PC-3 (cell line): ENCODE measurements around the gene ERGIC1. TPM values are rescaled to one million over a fixed set of nuclear protein-coding genes. Genes with fewer than 3 reads are reported as not detected.

Experiments used
- ATAC-seq: fragments of 200-7000 bp; cut with Tn5 transposase; 2 replicates; pipeline ENCODE4 v1.9.1; 2020; ENCODE audit warnings: mild to moderate bottlenecking, moderate library complexity
- BruUV-seq: library from RNA; stranded (reverse); fragments of 400-500 nt; replicated peaks from 2 replicates; lab custom pipeline; 2021; lab: Mats Ljungman, UMichigan
- CTCF ChIA-PET: fragments of 300-600 bp; sonication (Branson Sonifier 250); formaldehyde crosslinking; loops from one replicate; lab custom pipeline; 2022; ENCODE audit warnings: antibody characterized with exemption; lab: Charles Lee
- POLR2A ChIA-PET: fragments of 300-600 bp; sonication (Branson Sonifier 250); formaldehyde crosslinking; loops from one replicate; lab custom pipeline; 2022; ENCODE audit warnings: antibody characterized with exemption; ENCODE audit not compliant: unreplicated experiment; lab: Charles Lee
- DNase-seq: peaks from one replicate; pipeline ENCODE4 v3.0.0-alpha.2; 2015
- H2AFZ ChIP-seq: fragments of 300-600 bp; sonication (generic); 2 replicates; pipeline ENCODE4 v1.6.0; 2016; ENCODE audit warnings: antibody characterized with exemption, low read length
- H3F3A ChIP-seq: fragments of 300-600 bp; sonication (generic); one replicate; pipeline ENCODE4 v1.6.0; 2017; ENCODE audit warnings: antibody characterized with exemption, low read length, control low read depth, mild to moderate bottlenecking; ENCODE audit not compliant: unreplicated experiment
- H3K27ac ChIP-seq: fragments of 300-600 bp; sonication (generic); 2 replicates; pipeline ENCODE4 v1.5.1; 2016; ENCODE audit warnings: mild to moderate bottlenecking, low read length
- H3K27me3 ChIP-seq: fragments of 300-600 bp; sonication (generic); 2 replicates; pipeline ENCODE4 v1.6.1; 2016; ENCODE audit warnings: low read length, mixed read lengths
- H3K36me3 ChIP-seq: fragments of 300-600 bp; sonication (generic); 2 replicates; pipeline ENCODE4 v1.6.1; 2016; ENCODE audit warnings: low read depth, mixed run types, low read length, mixed read lengths
- H3K4me1 ChIP-seq: fragments of 300-600 bp; sonication (generic); 2 replicates; pipeline ENCODE4 v1.5.1; 2016; ENCODE audit warnings: low read length; ENCODE audit not compliant: insufficient read depth
- H3K4me2 ChIP-seq: fragments of 300-600 bp; sonication (generic); 2 replicates; pipeline ENCODE4 v1.6.0; 2016; ENCODE audit warnings: low read length
- H3K4me3 ChIP-seq: fragments of 300-600 bp; sonication (generic); 2 replicates; pipeline ENCODE4 v1.5.1; 2016; ENCODE audit warnings: mild to moderate bottlenecking, low read length, mixed read lengths
- H3K79me2 ChIP-seq: fragments of 300-600 bp; sonication (generic); 2 replicates; pipeline ENCODE4 v1.6.1; 2017; ENCODE audit warnings: low read length, mixed read lengths
- H3K9ac ChIP-seq: fragments of 300-600 bp; sonication (generic); 2 replicates; pipeline ENCODE4 v1.6.0; 2016; ENCODE audit warnings: mild to moderate bottlenecking, low read length
- H3K9me2 ChIP-seq: fragments of 300-600 bp; sonication (generic); replicated peaks from 2 replicates; pipeline ENCODE4 v1.6.1; 2016; ENCODE audit warnings: mixed run types, low read length, mixed read lengths
- H3K9me3 ChIP-seq: fragments of 300-600 bp; sonication (generic); 2 replicates; pipeline ENCODE4 v1.6.1; 2016; ENCODE audit warnings: low read length, mixed read lengths
- H4K20me1 ChIP-seq: fragments of 300-600 bp; sonication (generic); 2 replicates; pipeline ENCODE4 v1.6.1; 2016; ENCODE audit warnings: low read length, mixed read lengths
- CTCF ChIP-seq: fragments of 300-600 bp; sonication (generic); conservative IDR thresholded peaks from 2 replicates; pipeline ENCODE4 v1.5.1; 2017; ENCODE audit warnings: antibody characterized with exemption, low read depth, mild to moderate bottlenecking, low read length
- EZH2 ChIP-seq: fragments of 300-600 bp; sonication (generic); IDR thresholded peaks from one replicate; pipeline ENCODE4 v1.6.1; 2017; ENCODE audit warnings: antibody characterized with exemption, mild to moderate bottlenecking, low read length; ENCODE audit not compliant: unreplicated experiment
- EZH2phosphoT487 ChIP-seq: fragments of 300-600 bp; sonication (generic); IDR thresholded peaks from 2 replicates; pipeline ENCODE4 v1.6.1; 2018; ENCODE audit warnings: mild to moderate bottlenecking, antibody characterized with exemption, low read length, borderline replicate concordance
- intact Hi-C: fragments of 100-400 bp; cut with micrococcal nuclease; formaldehyde crosslinking; loops from 2 replicates; pipeline ENCODE4 v1.9.0; 2023
- total RNA-seq: library from RNA; depleted of rRNA; stranded (reverse); fragments of >200 nt; gene quantifications from 2 replicates; pipeline ENCODE4 v1.2.3, GENCODE V29; 2014

ERGIC1 gene
- total RNA-seq, 1 experiment from 2014 or later, result 148 TPM

- peaks cover 41% of the 10 kb centered on the region; the same call in 1 of the 2 replicates for H3K79me2 ChIP-seq
- H3K9me2 ChIP-seq, result no peaks in the 10 kb centered on the region
- H4K20me1 ChIP-seq, result no peaks in the 10 kb centered on the region
- H3K4me1 ChIP-seq, result peaks cover 22% of the 10 kb centered on the region
- no peak for ATAC-seq
- H3K4me2 ChIP-seq, result no peak overlapping the region
- H3K9me3 ChIP-seq, result no peaks in the 10 kb centered on the region
- H3K36me3 ChIP-seq, result 0 out of 2 replicates have a peak, but pooled peaks cover 6% of the 10 kb centered on the region
- H3K4me3 ChIP-seq, result no peak overlapping the region
- ChIA-PET CTCF (no interaction called here), POLR2A (no interaction called here)
- H3K27me3 ChIP-seq, result no peaks in the 10 kb centered on the region
- no peak overlapping the region for H2AFZ ChIP-seq
- no peak for TF ChIP-seq EZH2
- no peak for TF ChIP-seq EZH2phosphoT487
- H3F3A ChIP-seq, result no peaks in the 10 kb centered on the region
- no TSS peak for BruUV-seq
- no peak overlapping the region for H3K9ac ChIP-seq
- intact Hi-C loops, result no loop called here
- DNase-seq, result no peak
- peak overlapping the region; percentile 85; the same call in 1 of the 2 replicates for H3K27ac ChIP-seq
Measured at GRCh38 chr5:172883066-172883465, 49.0 kb downstream of the ERGIC1 start.

GRCh38 chr5:172885597-172886340 is 51.7 kb downstream of the ERGIC1 start:
- no peak overlapping the region for H3K27ac ChIP-seq
- no peaks in the 10 kb centered on the region for H3F3A ChIP-seq
- TF ChIP-seq EZH2 (no peak), CTCF (no peak), EZH2phosphoT487 (no peak)
- no peaks in the 10 kb centered on the region for H4K20me1 ChIP-seq
- ChIA-PET POLR2A (no interaction called here), CTCF (no interaction called here)
- no peak overlapping the region for H3K9ac ChIP-seq
- no peaks in the 10 kb centered on the region for H3K9me2 ChIP-seq
- H3K4me3 ChIP-seq, result no peak overlapping the region
- peaks cover 22% of the 10 kb centered on the region for H3K4me1 ChIP-seq
- H3K79me2 ChIP-seq, result peaks cover 30% of the 10 kb centered on the region; the same call in 1 of the 2 replicates
- 0 out of 2 replicates have a peak, but pooled peaks cover 7% of the 10 kb centered on the region for H3K36me3 ChIP-seq
- H2AFZ ChIP-seq, result no peak overlapping the region
- DNase-seq, result no peak
- intact Hi-C loops, result no loop called here
- no TSS peak for BruUV-seq
- H3K27me3 ChIP-seq, result no peaks in the 10 kb centered on the region
- no peaks in the 10 kb centered on the region for H3K9me3 ChIP-seq
- ATAC-seq, result no peak
- H3K4me2 ChIP-seq, result no peak overlapping the region

- Histone ChIP-seq H3K79me2 (peaks cover 29% of the 10 kb centered on the region; the same call in 1 of the 2 replicates), H3K4me3 (no peak overlapping the region), H4K20me1 (no peaks in the 10 kb centered on the region), H3F3A (no peaks in the 10 kb centered on the region), H3K4me2 (no peak overlapping the region), H3K27me3 (no peaks in the 10 kb centered on the region), H3K9me3 (no peaks in the 10 kb centered on the region), H3K9me2 (no peaks in the 10 kb centered on the region), H3K4me1 (peaks cover 18% of the 10 kb centered on the region), H3K27ac (no peak overlapping the region), H3K36me3 (0 out of 2 replicates have a peak, but pooled peaks cover 7% of the 10 kb centered on the region), H2AFZ (no peak overlapping the region), H3K9ac (no peak overlapping the region)
- DNase-seq, result peak; percentile 13
- TF ChIP-seq CTCF (no peak), EZH2phosphoT487 (no peak), EZH2 (no peak)
- ChIA-PET POLR2A (no interaction called here), CTCF (no interaction called here)
- no peak for ATAC-seq
- intact Hi-C loops, result no loop called here
- BruUV-seq, result no TSS peak
Measured at GRCh38 chr5:172886476-172886875, 52.4 kb downstream of the ERGIC1 start.
